GM23338 (cell line): Measurements from ENCODE around the gene GYPC. TPM values are rescaled to one million over a fixed set of nuclear protein-coding genes. Genes with fewer than 3 reads are reported as not detected.

ENCODE experiments used
- ATAC-seq: fragments of 200-7000 bp; cut with Tn5 transposase; 3 replicates; pipeline ENCODE4 v1.9.1; 2020
- DNase-seq: peaks from one replicate; pipeline ENCODE4 v3.0.0-alpha.2; 2015; ENCODE audit warnings: low spot score
- H2AFZ ChIP-seq: fragments of 200-600 bp; sonication (generic); 2 replicates; pipeline ENCODE4 v1.8.0; 2016; ENCODE audit warnings: antibody characterized with exemption, mild to moderate bottlenecking, moderate library complexity
- H3F3A ChIP-seq: fragments of 200-600 bp; sonication (generic); replicated peaks from 2 replicates; pipeline ENCODE4 v1.8.0; 2017; ENCODE audit warnings: antibody characterized with exemption, mixed run types, low read depth
- H3K27ac ChIP-seq: fragments of 200-600 bp; sonication (generic); 2 replicates; pipeline ENCODE4 v1.6.1; 2016; ENCODE audit warnings: low read depth
- H3K27me3 ChIP-seq: fragments of 200-600 bp; sonication (generic); 2 replicates; pipeline ENCODE4 v1.8.0; 2016; ENCODE audit warnings: mild to moderate bottlenecking, mixed run types, moderate library complexity; ENCODE audit not compliant: insufficient read depth
- H3K36me3 ChIP-seq: fragments of 200-600 bp; sonication (generic); 2 replicates; pipeline ENCODE4 v1.8.0; 2016; ENCODE audit warnings: mild to moderate bottlenecking; ENCODE audit not compliant: insufficient read depth
- H3K4me1 ChIP-seq: fragments of 200-600 bp; sonication (generic); 2 replicates; pipeline ENCODE4 v1.8.0; 2016; ENCODE audit warnings: mild to moderate bottlenecking, moderate library complexity; ENCODE audit not compliant: insufficient read depth
- H3K4me2 ChIP-seq: fragments of 200-600 bp; sonication (generic); 2 replicates; pipeline ENCODE4 v1.7.1; 2017; ENCODE audit warnings: mixed run types
- H3K4me3 ChIP-seq: fragments of 200-600 bp; sonication (generic); 2 replicates; pipeline ENCODE4 v1.6.1; 2016; ENCODE audit warnings: mixed run types
- H3K79me2 ChIP-seq: fragments of 200-600 bp; sonication (generic); replicated peaks from 2 replicates; pipeline ENCODE4 v1.8.0; 2017; ENCODE audit warnings: mild to moderate bottlenecking; ENCODE audit not compliant: insufficient read depth
- H3K9me2 ChIP-seq: fragments of 200-600 bp; sonication (generic); 2 replicates; pipeline ENCODE4 v1.8.0; 2017; ENCODE audit not compliant: insufficient read depth
- H4K20me1 ChIP-seq: fragments of 200-600 bp; sonication (generic); replicated peaks from 2 replicates; pipeline ENCODE4 v1.8.0; 2017; ENCODE audit warnings: mild to moderate bottlenecking; ENCODE audit not compliant: insufficient read depth
- H3K27ac Mint-ChIP-seq: 2 replicates; pipeline ENCODE4 v1.8.0; 2020; ENCODE audit warnings: inconsistent platforms, mild to moderate bottlenecking, moderate library complexity, mixed read lengths
- H3K27me3 Mint-ChIP-seq: 3 replicates; pipeline ENCODE4 v1.8.0; 2022; ENCODE audit warnings: low read depth, mild to moderate bottlenecking, moderate library complexity, mixed read lengths, inconsistent platforms; ENCODE audit not compliant: insufficient read depth, poor library complexity
- H3K36me3 Mint-ChIP-seq: 3 replicates; pipeline ENCODE4 v1.8.0; 2021; ENCODE audit warnings: low read depth, mild to moderate bottlenecking, inconsistent platforms, moderate library complexity, mixed read lengths
- H3K4me1 Mint-ChIP-seq: 3 replicates; pipeline ENCODE4 v1.8.0; 2020; ENCODE audit warnings: mild to moderate bottlenecking, inconsistent platforms, mixed read lengths
- H3K4me3 Mint-ChIP-seq: 3 replicates; pipeline ENCODE4 v1.8.0; 2021; ENCODE audit warnings: moderate library complexity, mild to moderate bottlenecking, inconsistent platforms, mixed read lengths
- H3K9me3 Mint-ChIP-seq: 3 replicates; pipeline ENCODE4 v1.8.0; 2020; ENCODE audit warnings: moderate library complexity, mild to moderate bottlenecking, inconsistent platforms, mixed read lengths
- CREB1 ChIP-seq: fragments of 250-450 bp; sonication (Bioruptor Pico); IDR thresholded peaks from 2 replicates; pipeline ENCODE4 v1.5.0; 2020; ENCODE audit warnings: low read depth, mild to moderate bottlenecking, moderate library complexity
- CTCF ChIP-seq, 2 experiments: fragments of 200-600 bp in 1 of 2; sonication (generic) in 1 of 2; conservative IDR thresholded peaks; 2 replicates each; pipeline versions ENCODE4 v1.5.1 to v1.6.1; 2016 to 2017; ENCODE audit warnings: antibody characterized with exemption in 2 of 2, low read depth in 2 of 2, mild to moderate bottlenecking in 2 of 2, moderate library complexity in 1 of 2
- ETS1 ChIP-seq: IDR thresholded peaks from 2 replicates; pipeline ENCODE4 v1.6.1; 2016; ENCODE audit warnings: antibody characterized with exemption
- EZH2 ChIP-seq: fragments of 200-600 bp; sonication (generic); IDR thresholded peaks from one replicate; pipeline ENCODE4 v1.8.0; 2017; ENCODE audit warnings: antibody characterized with exemption, mild to moderate bottlenecking, low read depth; ENCODE audit not compliant: unreplicated experiment
- EZH2phosphoT487 ChIP-seq: fragments of 200-600 bp; sonication (generic); IDR thresholded peaks from one replicate; pipeline ENCODE4 v1.8.1; 2018; ENCODE audit warnings: antibody characterized with exemption; ENCODE audit not compliant: unreplicated experiment
- JUNB ChIP-seq: IDR thresholded peaks from one replicate; pipeline ENCODE4 v1.6.1; 2016; ENCODE audit warnings: antibody characterized with exemption; ENCODE audit not compliant: unreplicated experiment
- NANOG ChIP-seq: IDR thresholded peaks from 2 replicates; pipeline ENCODE4 v1.6.1; 2016; ENCODE audit warnings: antibody characterized with exemption, borderline replicate concordance
- POLR2AphosphoS5 ChIP-seq: IDR thresholded peaks from 2 replicates; pipeline ENCODE4 v1.6.1; 2016; ENCODE audit warnings: antibody characterized with exemption, low read depth
- STAT1 ChIP-seq: IDR thresholded peaks from one replicate; pipeline ENCODE4 v1.6.1; 2016; ENCODE audit warnings: antibody characterized with exemption; ENCODE audit not compliant: unreplicated experiment
- ZNF114 ChIP-seq: fragments of 250-450 bp; sonication (Bioruptor Pico); IDR thresholded peaks from 2 replicates; pipeline ENCODE4 v1.5.0; 2020; ENCODE audit warnings: mild to moderate bottlenecking, moderate library complexity
- ZNF331 ChIP-seq: fragments of 250-450 bp; sonication (Bioruptor Pico); IDR thresholded peaks from 2 replicates; pipeline ENCODE4 v1.5.0; 2020; ENCODE audit warnings: low read depth, mild to moderate bottlenecking, moderate library complexity
- ZNF462 ChIP-seq: fragments of 250-450 bp; sonication (Bioruptor Pico); IDR thresholded peaks from 2 replicates; pipeline ENCODE4 v1.5.0; 2020; ENCODE audit warnings: mild to moderate bottlenecking, moderate library complexity
- polyA plus RNA-seq: library from polyadenylated mRNA; unstranded; fragments of >200 nt; fragmentation: Nextera tagmentation; extraction: Ambion mirVana; gene quantifications from 2 replicates; pipeline ENCODE4 v1.2.1, GENCODE V29; 2016
- total RNA-seq: library from RNA; depleted of rRNA; stranded (reverse); fragments of >200 nt; shearing (Covaris generic); gene quantifications from 2 replicates; pipeline ENCODE4 v1.2.3, GENCODE V29; 2014
- TF ChIP-seq, protein P1 (sequence below): IDR thresholded peaks from one replicate; pipeline ENCODE4 v1.6.1; 2018; ENCODE audit warnings: antibody characterized with exemption; ENCODE audit not compliant: unreplicated experiment

The GYPC gene
- total and polyA plus RNA-seq, 2 experiments from 2014 or later, result 19.6 to 29.7 TPM

GRCh38 chr2:126646026-126646425, 9.9 kb upstream of the GYPC start:
- no peak overlapping the region for H3K27ac Mint-ChIP-seq
- H3K4me2 ChIP-seq, result no peak overlapping the region
- H3K27ac ChIP-seq, result no peak overlapping the region
- H3K36me3 Mint-ChIP-seq, result no peaks in the 10 kb centered on the region
- DNase-seq (no peak), ATAC-seq (no peak)
- no peaks in the 10 kb centered on the region for H3K27me3 ChIP-seq
- no peaks in the 10 kb centered on the region for H4K20me1 ChIP-seq
- no peaks in the 10 kb centered on the region for H3K79me2 ChIP-seq
- no peaks in the 10 kb centered on the region for H3F3A ChIP-seq
- no peaks in the 10 kb centered on the region for H3K36me3 ChIP-seq
- H3K4me1 Mint-ChIP-seq, result peaks cover 9% of the 10 kb centered on the region
- H3K9me3 Mint-ChIP-seq, result peaks cover 3% of the 10 kb centered on the region
- H2AFZ ChIP-seq, result no peak overlapping the region
- no peak overlapping the region for H3K4me3 ChIP-seq
- H3K27me3 Mint-ChIP-seq, result peaks cover 2% of the 10 kb centered on the region
- 0 out of 2 replicates have a peak, but pooled peaks cover 7% of the 10 kb centered on the region for H3K9me2 ChIP-seq
- H3K4me1 ChIP-seq, result peaks cover 6% of the 10 kb centered on the region; the same call in 1 of the 2 replicates
- H3K4me3 Mint-ChIP-seq, result no peak overlapping the region
- TF ChIP-seq EZH2, result no peak
- no peak for TF ChIP-seq EZH2phosphoT487
- no peak for TF ChIP-seq ZNF462 (CRISPR knock-in tag)
- no peak for TF ChIP-seq CREB1 (CRISPR knock-in tag)
- no peak for TF ChIP-seq JUNB
- TF ChIP-seq, protein P1, sequence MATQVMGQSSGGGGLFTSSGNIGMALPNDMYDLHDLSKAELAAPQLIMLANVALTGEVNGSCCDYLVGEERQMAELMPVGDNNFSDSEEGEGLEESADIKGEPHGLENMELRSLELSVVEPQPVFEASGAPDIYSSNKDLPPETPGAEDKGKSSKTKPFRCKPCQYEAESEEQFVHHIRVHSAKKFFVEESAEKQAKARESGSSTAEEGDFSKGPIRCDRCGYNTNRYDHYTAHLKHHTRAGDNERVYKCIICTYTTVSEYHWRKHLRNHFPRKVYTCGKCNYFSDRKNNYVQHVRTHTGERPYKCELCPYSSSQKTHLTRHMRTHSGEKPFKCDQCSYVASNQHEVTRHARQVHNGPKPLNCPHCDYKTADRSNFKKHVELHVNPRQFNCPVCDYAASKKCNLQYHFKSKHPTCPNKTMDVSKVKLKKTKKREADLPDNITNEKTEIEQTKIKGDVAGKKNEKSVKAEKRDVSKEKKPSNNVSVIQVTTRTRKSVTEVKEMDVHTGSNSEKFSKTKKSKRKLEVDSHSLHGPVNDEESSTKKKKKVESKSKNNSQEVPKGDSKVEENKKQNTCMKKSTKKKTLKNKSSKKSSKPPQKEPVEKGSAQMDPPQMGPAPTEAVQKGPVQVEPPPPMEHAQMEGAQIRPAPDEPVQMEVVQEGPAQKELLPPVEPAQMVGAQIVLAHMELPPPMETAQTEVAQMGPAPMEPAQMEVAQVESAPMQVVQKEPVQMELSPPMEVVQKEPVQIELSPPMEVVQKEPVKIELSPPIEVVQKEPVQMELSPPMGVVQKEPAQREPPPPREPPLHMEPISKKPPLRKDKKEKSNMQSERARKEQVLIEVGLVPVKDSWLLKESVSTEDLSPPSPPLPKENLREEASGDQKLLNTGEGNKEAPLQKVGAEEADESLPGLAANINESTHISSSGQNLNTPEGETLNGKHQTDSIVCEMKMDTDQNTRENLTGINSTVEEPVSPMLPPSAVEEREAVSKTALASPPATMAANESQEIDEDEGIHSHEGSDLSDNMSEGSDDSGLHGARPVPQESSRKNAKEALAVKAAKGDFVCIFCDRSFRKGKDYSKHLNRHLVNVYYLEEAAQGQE, result no peak
- TF ChIP-seq CTCF (conservative IDR thresholded peaks at IDR 0.05; ENCODE audit: low read depth in 2 of 2), result no peak
- TF ChIP-seq ZNF331 (CRISPR knock-in tag), result no peak
- TF ChIP-seq ZNF114, result no peak
- TF ChIP-seq STAT1, result no peak
- TF ChIP-seq NANOG, result no peak
- no peak for TF ChIP-seq ETS1
- no peak for TF ChIP-seq POLR2AphosphoS5
